IPS DF 6.9 (cell line): ENCODE measurements around the gene PRKN.

Source experiments
- DNase-seq: peaks from one replicate; pipeline ENCODE4 v3.0.0-alpha.2; 2013; ENCODE audit warnings: low read depth, low spot score
- H3K27ac ChIP-seq: one replicate; pipeline ENCODE4 v1.5.1; 2013; ENCODE audit warnings: low read length, control low read depth
- H3K27me3 ChIP-seq: 2 replicates; pipeline ENCODE4 v1.6.1; 2013; ENCODE audit warnings: mild to moderate bottlenecking, low read length; ENCODE audit not compliant: control insufficient read depth, insufficient read depth
- H3K36me3 ChIP-seq: 2 replicates; pipeline ENCODE4 v1.6.1; 2013; ENCODE audit warnings: low read length; ENCODE audit not compliant: control insufficient read depth, insufficient read depth
- H3K4me1 ChIP-seq: 2 replicates; pipeline ENCODE4 v1.6.1; 2013; ENCODE audit warnings: low read length; ENCODE audit not compliant: control insufficient read depth, insufficient read depth
- H3K4me3 ChIP-seq: 2 replicates; pipeline ENCODE4 v1.5.1; 2013; ENCODE audit warnings: mild to moderate bottlenecking, low read length
- H3K9me3 ChIP-seq: 2 replicates; pipeline ENCODE4 v1.6.1; 2013; ENCODE audit warnings: low read length, inconsistent platforms; ENCODE audit not compliant: control insufficient read depth, insufficient read depth
- whole genome bisulfite sequencing: extraction: QIAGEN DNeasy Blood & Tissue Kit; methylation state at CpG from one replicate; pipeline ENCODE4 v1.1.7; 2013; ENCODE audit warnings: mixed read lengths, missing lambda C conversion rate; ENCODE audit not compliant: insufficient read length, insufficient coverage; 5-methylcytosine and 5-hydroxymethylcytosine counted together

The PRKN gene

GRCh38 chr6:161437851-161438250 lies 1289.7 kb downstream of the PRKN start:
- WGBS, result no CpG with 5 or more reads among the region's 3 CpGs
- DNase-seq, result no peak
- H3K27me3 ChIP-seq, result no peaks in the 10 kb centered on the region

GRCh38 chr6:161436106-161436876 lies 1291.3 kb downstream of the PRKN start:
- no CpG with 5 or more reads among the region's 7 CpGs for WGBS
- Histone ChIP-seq H3K4me1 (peaks cover 1% of the 10 kb centered on the region; the same call in 1 of the 2 replicates), H3K9me3 (no peaks in the 10 kb centered on the region), H3K27me3 (no peaks in the 10 kb centered on the region), H3K36me3 (no peaks in the 10 kb centered on the region), H3K27ac (no peak overlapping the region), H3K4me3 (no peak overlapping the region)
- no peak for DNase-seq

More at GRCh38 chr6:161437851-161438250, 1289.7 kb downstream of the PRKN start:
- Histone ChIP-seq H3K9me3 (no peaks in the 10 kb centered on the region), H3K27ac (no peak overlapping the region), H3K4me1 (peaks cover 1% of the 10 kb centered on the region; the same call in 1 of the 2 replicates), H3K36me3 (no peaks in the 10 kb centered on the region), H3K4me3 (no peak overlapping the region)

- no peaks in the 10 kb centered on the region for H3K9me3 ChIP-seq
- no peak for DNase-seq
- H3K36me3 ChIP-seq, result no peaks in the 10 kb centered on the region
- WGBS, result no CpG with 5 or more reads among the region's 1 CpG
- H3K27ac ChIP-seq, result no peak overlapping the region
- no peak overlapping the region for H3K4me3 ChIP-seq
- H3K4me1 ChIP-seq, result peaks cover 1% of the 10 kb centered on the region; the same call in 1 of the 2 replicates
- no peaks in the 10 kb centered on the region for H3K27me3 ChIP-seq
Measured at GRCh38 chr6:161435748-161436070, 1291.9 kb downstream of the PRKN start.

- Histone ChIP-seq H3K27me3 (no peaks in the 10 kb centered on the region), H3K9me3 (no peaks in the 10 kb centered on the region), H3K27ac (no peak overlapping the region), H3K4me3 (no peak overlapping the region), H3K36me3 (no peaks in the 10 kb centered on the region), H3K4me1 (peaks cover 1% of the 10 kb centered on the region; the same call in 1 of the 2 replicates)
- DNase-seq, result no peak
- no CpG with 5 or more reads among the region's 9 CpGs for WGBS
Measured at GRCh38 chr6:161434921-161435747, 1292.4 kb downstream of the PRKN start.

- H3K4me3 ChIP-seq, result no peak overlapping the region
- H3K9me3 ChIP-seq, result no peaks in the 10 kb centered on the region; the same call in 1 of the 2 replicates
- H3K4me1 ChIP-seq, result peaks cover 1% of the 10 kb centered on the region; the same call in 1 of the 2 replicates
- H3K36me3 ChIP-seq, result no peaks in the 10 kb centered on the region
- DNase-seq, result no peak
- no peak overlapping the region for H3K27ac ChIP-seq
- no CpG with 5 or more reads among the region's 9 CpGs for WGBS
- H3K27me3 ChIP-seq, result no peaks in the 10 kb centered on the region
Measured at GRCh38 chr6:161434350-161434749, 1293.2 kb downstream of the PRKN start.

- WGBS, result no CpG with 5 or more reads among the region's 3 CpGs
- Histone ChIP-seq H3K4me1 (no peaks in the 10 kb centered on the region), H3K27ac (no peak overlapping the region), H3K9me3 (no peaks in the 10 kb centered on the region; the same call in 1 of the 2 replicates), H3K27me3 (no peaks in the 10 kb centered on the region; the same call in 1 of the 2 replicates), H3K36me3 (no peaks in the 10 kb centered on the region), H3K4me3 (no peak overlapping the region)
- DNase-seq, result no peak
Measured at GRCh38 chr6:161432546-161432945, 1295.0 kb downstream of the PRKN start.

GRCh38 chr6:161429921-161430490 lies 1297.6 kb downstream of the PRKN start:
- no peaks in the 10 kb centered on the region; the same call in 1 of the 2 replicates for H3K27me3 ChIP-seq
- no peak overlapping the region for H3K27ac ChIP-seq
- no peaks in the 10 kb centered on the region; the same call in 1 of the 2 replicates for H3K9me3 ChIP-seq
- DNase-seq, result no peak
- no peaks in the 10 kb centered on the region for H3K36me3 ChIP-seq
- no peaks in the 10 kb centered on the region for H3K4me1 ChIP-seq
- H3K4me3 ChIP-seq, result no peak overlapping the region
- WGBS, result no CpG with 5 or more reads among the region's 3 CpGs

- Histone ChIP-seq H3K9me3 (no peaks in the 10 kb centered on the region; the same call in 1 of the 2 replicates), H3K27ac (no peak overlapping the region), H3K4me1 (no peaks in the 10 kb centered on the region), H3K4me3 (no peak overlapping the region), H3K36me3 (no peaks in the 10 kb centered on the region), H3K27me3 (no peaks in the 10 kb centered on the region; the same call in 1 of the 2 replicates)
- no peak for DNase-seq
Measured at GRCh38 chr6:161424421-161424820, 1303.1 kb downstream of the PRKN start.

- Histone ChIP-seq H3K4me3 (no peak overlapping the region), H3K27ac (no peak overlapping the region), H3K4me1 (no peaks in the 10 kb centered on the region), H3K36me3 (no peaks in the 10 kb centered on the region; the same call in 1 of the 2 replicates), H3K9me3 (no peaks in the 10 kb centered on the region), H3K27me3 (no peaks in the 10 kb centered on the region; the same call in 1 of the 2 replicates)
- DNase-seq, result no peak
- WGBS, result no CpG with 5 or more reads among the region's 16 CpGs
Measured at GRCh38 chr6:161422710-161423680, 1304.6 kb downstream of the PRKN start.
